Neural crest cell (in vitro differentiated cells): ENCODE measurements around the gene IFNA6. TPM values are rescaled to one million over a fixed set of nuclear protein-coding genes. Genes with fewer than 3 reads are reported as not detected.
A peak's percentile ranks its signal among the peaks of the same experiment; 100 is the strongest.

ENCODE experiments used
- DNase-seq: peaks from one replicate; pipeline ENCODE4 v3.0.0; 2021; ENCODE audit warnings: low read depth, mixed read lengths, low spot score
- H3K27ac Mint-ChIP-seq: one replicate; pipeline ENCODE4 v1.8.0; 2021; ENCODE audit warnings: mild to moderate bottlenecking, mixed read lengths; ENCODE audit not compliant: unreplicated experiment
- H3K27me3 Mint-ChIP-seq: 2 replicates; pipeline ENCODE4 v1.8.0; 2021; ENCODE audit warnings: low read depth, mild to moderate bottlenecking, mixed read lengths
- H3K36me3 Mint-ChIP-seq: 2 replicates; pipeline ENCODE4 v1.8.0; 2021; ENCODE audit warnings: low read depth, mild to moderate bottlenecking, mixed read lengths
- H3K4me1 Mint-ChIP-seq: 2 replicates; pipeline ENCODE4 v1.8.0; 2021; ENCODE audit warnings: mixed read lengths
- H3K4me3 Mint-ChIP-seq: one replicate; pipeline ENCODE4 v1.8.0; 2021; ENCODE audit warnings: mild to moderate bottlenecking, mixed read lengths
- H3K9me3 Mint-ChIP-seq: 2 replicates; pipeline ENCODE4 v1.8.0; 2021; ENCODE audit warnings: mixed read lengths
- long read RNA-seq: library from polyadenylated mRNA; unstranded; transcript quantifications from one replicate; pipeline ENCODE4 v2.0.0, GENCODE V29; 2020
- total RNA-seq: library from RNA; stranded (reverse); gene quantifications from 2 replicates; pipeline ENCODE4 v1.2.1, GENCODE V29; 2021
- TF ChIP-seq, protein P1 (sequence below): fragments of 200-600 bp; sonication (generic); conservative IDR thresholded peaks from 2 replicates; pipeline ENCODE4 v1.5.0; 2021; ENCODE audit warnings: antibody characterized with exemption, mild to moderate bottlenecking

The IFNA6 gene
- total RNA-seq, result not detected in 2 replicates
- long read RNA-seq, result 0 reads

DNA sequence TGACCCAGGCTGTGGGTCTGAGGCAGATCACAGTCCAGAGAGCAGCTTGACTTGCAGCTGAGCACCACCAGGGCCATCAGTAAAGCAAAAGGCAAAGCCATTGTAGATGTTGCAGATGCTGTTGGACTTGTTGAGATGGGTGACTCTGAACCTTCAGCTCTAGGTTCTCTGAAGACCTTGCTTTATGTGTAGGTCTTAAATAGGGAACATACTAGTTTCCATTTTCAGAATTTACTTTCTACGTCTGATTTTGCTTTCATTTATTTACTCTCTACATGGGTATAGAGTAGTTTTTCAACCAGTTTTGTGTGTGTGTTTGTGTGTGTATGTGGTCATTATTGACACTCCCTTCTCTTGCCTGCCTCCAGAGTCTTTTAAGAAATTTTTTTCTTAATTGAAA lies at the start of gene IFNA6:
TSS of gene IFNA6 (minus strand) at position 101 of the 400 bp plus-strand sequence. CDS start at position 101, 0 bp downstream.
- Mint-ChIP-seq H3K9me3 (peaks cover 9% of the 10 kb centered on the region), H3K4me3 (no peak within 1 kb of the TSS), H3K27ac (no peak within 1 kb of the TSS)

DNA sequence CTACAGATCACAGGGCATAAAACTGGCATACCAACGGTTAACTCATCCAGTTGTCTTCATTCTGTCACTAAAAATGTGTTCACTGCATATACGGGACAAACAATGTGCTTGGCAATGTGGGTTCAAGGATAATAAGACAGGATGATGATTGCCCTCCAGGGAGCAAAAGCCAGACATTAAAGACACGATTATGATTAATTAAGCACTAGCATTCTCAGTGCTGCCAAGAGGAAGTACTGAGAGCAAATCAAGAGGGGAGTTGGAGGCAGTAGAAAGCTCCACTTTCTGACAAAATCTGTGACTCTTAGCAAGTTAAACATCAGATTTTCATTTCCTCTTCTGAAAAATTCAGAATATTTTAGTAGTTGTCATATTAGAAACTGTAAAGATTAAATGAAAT lies 49.3 kb upstream of the IFNA6 start:
- DNase-seq, result no peak
- Mint-ChIP-seq H3K27ac (no peak overlapping the region), H3K27me3 (peaks cover 68% of the 10 kb centered on the region), H3K9me3 (no peaks in the 10 kb centered on the region), H3K4me3 (no peak overlapping the region), H3K36me3 (no peaks in the 10 kb centered on the region), H3K4me1 (peaks cover 19% of the 10 kb centered on the region)
- TF ChIP-seq, protein P1, sequence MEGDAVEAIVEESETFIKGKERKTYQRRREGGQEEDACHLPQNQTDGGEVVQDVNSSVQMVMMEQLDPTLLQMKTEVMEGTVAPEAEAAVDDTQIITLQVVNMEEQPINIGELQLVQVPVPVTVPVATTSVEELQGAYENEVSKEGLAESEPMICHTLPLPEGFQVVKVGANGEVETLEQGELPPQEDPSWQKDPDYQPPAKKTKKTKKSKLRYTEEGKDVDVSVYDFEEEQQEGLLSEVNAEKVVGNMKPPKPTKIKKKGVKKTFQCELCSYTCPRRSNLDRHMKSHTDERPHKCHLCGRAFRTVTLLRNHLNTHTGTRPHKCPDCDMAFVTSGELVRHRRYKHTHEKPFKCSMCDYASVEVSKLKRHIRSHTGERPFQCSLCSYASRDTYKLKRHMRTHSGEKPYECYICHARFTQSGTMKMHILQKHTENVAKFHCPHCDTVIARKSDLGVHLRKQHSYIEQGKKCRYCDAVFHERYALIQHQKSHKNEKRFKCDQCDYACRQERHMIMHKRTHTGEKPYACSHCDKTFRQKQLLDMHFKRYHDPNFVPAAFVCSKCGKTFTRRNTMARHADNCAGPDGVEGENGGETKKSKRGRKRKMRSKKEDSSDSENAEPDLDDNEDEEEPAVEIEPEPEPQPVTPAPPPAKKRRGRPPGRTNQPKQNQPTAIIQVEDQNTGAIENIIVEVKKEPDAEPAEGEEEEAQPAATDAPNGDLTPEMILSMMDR, result no peak

More for the DNA sequence above, at the start of gene IFNA6:
- H3K4me1 Mint-ChIP-seq, result no peaks in the 10 kb centered on the region
- DNase-seq, result no peak
- H3K36me3 Mint-ChIP-seq, result peaks cover 3% of the 10 kb centered on the region
- H3K27me3 Mint-ChIP-seq, result no peaks in the 10 kb centered on the region
- TF ChIP-seq, protein P1, result no peak

DNA sequence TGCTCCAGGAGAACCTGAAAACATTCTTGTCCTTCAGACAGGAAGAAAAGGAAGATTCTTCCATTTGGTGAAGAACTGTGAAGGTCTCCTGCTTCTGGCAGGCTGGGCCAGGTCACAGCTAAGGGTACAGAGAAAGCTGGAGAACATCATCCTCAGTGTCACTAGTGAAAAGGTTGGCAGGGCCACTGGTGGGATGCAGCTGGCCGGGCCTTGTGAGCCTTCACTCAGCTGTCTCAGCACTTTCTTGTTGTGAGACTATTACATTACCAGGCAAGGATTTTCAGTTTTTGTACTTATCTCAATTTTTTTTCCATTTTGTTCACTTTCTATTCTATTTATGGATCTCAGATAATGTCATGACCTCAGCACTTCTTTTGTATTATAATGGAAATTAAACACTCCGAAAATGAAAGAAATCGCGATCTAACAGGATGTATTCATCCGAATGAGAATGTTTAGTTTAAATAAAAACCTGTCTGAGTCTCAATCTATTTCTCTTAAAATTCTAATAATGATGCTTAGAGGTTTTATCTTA lies 48.3 kb upstream of the IFNA6 start:
- no peak overlapping the region for H3K27ac Mint-ChIP-seq
- H3K27me3 Mint-ChIP-seq, result peaks cover 69% of the 10 kb centered on the region
- H3K36me3 Mint-ChIP-seq, result no peaks in the 10 kb centered on the region
- no peaks in the 10 kb centered on the region for H3K9me3 Mint-ChIP-seq
- TF ChIP-seq, protein P1, result no peak
- no peak for DNase-seq
- peaks cover 19% of the 10 kb centered on the region for H3K4me1 Mint-ChIP-seq
- no peak overlapping the region for H3K4me3 Mint-ChIP-seq

DNA sequence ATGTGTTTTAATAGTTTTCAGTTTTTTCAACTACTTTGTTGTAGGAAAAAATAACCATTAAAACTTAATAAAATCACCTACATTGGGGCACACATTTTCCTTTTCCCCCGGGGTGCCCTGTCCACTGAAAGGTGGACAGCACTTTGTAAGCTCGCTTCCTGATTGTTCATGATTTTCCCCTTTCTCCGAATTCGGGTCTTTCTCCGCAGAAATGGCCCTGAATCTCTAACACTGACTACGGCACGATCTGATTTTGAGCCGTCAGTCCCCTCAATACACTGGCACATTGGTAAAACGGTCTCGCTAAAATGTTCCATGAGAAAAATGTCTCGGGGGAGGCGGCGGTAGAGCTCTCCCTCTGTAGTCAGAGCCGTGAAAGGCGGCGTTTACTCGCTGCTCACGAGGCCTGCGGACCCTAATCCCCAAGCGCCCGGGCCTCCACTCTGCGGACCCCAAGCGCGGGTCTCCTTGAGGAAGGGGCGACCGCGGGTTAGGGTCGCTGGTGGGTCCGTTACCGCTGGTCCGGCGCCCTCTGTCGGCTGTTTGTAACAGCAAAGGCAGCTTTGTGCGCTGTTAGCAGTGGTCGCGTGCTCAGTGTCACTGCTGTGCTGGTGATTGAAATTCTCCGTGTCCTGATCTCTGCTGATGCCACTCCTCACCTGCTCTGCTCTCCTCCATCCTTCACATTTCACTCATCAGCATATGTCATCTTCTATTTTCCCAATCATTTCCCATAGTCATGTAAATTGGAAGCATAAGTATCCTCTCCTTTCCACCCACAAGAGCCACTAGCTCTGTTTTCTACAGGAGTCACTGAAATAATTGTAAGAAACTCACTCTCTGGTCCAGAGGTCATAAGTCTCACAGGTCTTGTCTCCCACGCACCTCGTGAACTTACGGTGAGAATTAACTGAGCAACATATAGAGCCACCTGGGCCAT lies 45.4 kb upstream of the IFNA6 start:
- Mint-ChIP-seq H3K4me1 (peaks cover 8% of the 10 kb centered on the region), H3K4me3 (peak overlapping the region; percentile 49), H3K27me3 (peaks cover 65% of the 10 kb centered on the region), H3K9me3 (no peaks in the 10 kb centered on the region), H3K27ac (peak overlapping the region; percentile 12), H3K36me3 (no peaks in the 10 kb centered on the region)
- peak; percentile 79 for DNase-seq
- TF ChIP-seq, protein P1, result peak; percentile 95

DNA sequence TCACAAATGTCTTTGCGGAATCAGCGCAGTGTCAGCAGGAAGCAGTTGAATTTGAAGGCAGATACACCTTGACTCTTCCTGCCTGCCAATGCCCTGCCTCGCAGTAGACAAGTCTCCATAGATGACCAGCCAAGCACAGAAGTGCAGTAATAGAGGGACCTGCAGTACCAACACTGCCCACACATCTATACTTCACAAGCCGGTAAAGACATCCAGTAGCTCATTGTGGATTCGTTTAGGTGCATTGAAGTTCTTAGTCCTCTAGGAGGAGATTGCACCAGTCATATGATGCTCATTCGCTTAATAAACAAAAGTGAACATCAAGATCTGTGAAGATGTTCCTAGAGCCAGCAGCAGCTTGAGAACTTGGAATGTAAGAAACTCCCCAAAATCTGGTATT lies 41.6 kb upstream of the IFNA6 start:
- DNase-seq, result no peak
- Mint-ChIP-seq H3K27ac (no peak overlapping the region), H3K4me1 (peaks cover 8% of the 10 kb centered on the region), H3K4me3 (no peak overlapping the region), H3K27me3 (peaks cover 63% of the 10 kb centered on the region), H3K36me3 (no peaks in the 10 kb centered on the region), H3K9me3 (no peaks in the 10 kb centered on the region)
- TF ChIP-seq, protein P1, result peak; percentile 48
